NCI-H748 (cell line): ENCODE measurements around the gene CBR3.
A peak's percentile ranks its signal among the peaks of the same experiment; 100 is the strongest.
"Not testable (repeated sequence)": the region's sequence is repeated elsewhere in the genome, so short reads cannot be mapped to it uniquely, and the experiment has no call there.

ENCODE experiments used
- DNase-seq: peaks from one replicate; lab custom pipeline; 2025; ENCODE audit not compliant: unreplicated experiment; lab: John Stamatoyannopoulos, UW

Gene CBR3

DNA sequence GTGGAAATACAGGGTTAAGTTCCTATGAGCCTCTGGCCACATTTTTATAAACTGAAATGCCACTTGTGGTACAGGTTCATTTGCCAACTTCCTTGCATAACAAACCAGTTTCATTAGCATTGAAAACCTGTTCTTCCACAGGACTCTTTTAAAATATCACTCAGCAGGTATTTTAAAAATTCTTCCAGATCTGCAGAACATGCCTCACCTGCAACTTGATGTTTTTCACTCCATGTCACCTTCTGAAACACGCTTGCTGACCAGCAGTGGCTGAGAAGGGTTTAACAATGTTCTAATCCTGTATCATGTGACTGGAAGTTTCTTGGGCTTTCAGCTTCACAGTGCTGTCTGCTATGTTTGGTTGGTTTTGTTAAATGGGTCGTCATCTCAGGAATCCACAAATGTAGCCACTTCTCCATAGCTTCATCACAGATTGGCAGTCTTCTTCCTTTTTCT lies 17.6 kb upstream of the CBR3 start:
- DNase-seq, result no peak

DNA sequence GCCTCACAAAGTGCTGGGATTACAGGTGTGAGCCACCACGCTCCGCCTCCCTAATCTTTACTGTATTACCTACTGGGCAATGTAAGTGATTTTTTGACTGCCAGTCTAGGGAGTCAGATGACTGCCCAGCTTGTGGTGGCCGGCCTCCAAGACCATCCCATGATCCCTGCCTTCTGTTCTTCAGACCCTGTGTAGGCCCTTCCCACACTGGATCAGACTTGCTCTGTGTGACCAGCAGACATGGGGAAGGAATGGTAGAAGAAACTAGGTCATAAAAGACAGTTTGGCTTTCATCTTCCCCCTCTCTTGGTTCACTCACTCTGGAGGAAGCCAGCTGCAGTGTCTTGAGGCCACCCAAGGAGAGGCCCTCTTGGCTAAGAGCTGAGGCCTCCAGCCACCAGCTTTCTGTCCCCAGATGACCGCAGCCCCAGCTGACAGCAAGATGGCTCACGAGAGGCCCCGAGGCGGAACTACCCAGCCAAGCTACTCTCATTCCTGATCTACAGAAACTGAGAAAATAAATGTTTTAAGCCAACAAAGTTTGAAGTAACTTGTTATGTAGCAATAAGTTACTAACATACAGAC lies 14.5 kb upstream of the CBR3 start:
- DNase-seq, result no peak

DNA sequence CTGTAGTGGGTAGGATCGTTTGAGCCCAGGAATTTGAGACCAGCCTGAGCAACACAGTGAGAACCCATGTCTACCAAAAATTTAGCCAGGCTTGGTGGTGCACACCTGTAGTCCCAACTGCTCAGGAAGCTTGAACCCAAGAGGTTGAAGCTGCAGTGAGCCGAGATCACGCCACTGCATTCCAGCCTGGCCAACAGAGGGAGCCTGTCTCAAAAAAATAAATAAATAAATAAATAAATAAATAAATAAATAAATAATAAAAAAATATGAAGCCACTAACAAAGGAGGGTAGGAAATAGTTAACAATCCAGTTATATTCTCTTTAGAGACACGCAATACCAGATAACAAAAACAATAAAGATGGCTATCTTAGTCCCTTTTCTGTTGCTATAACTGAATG lies 11.9 kb upstream of the CBR3 start:
- no peak for DNase-seq

- no peak for DNase-seq
Measured at GRCh38 chr21:36124395-36124794, 10.5 kb upstream of the CBR3 start.

- DNase-seq, result peak; percentile 42
Measured at GRCh38 chr21:36125512-36126207, 9.2 kb upstream of the CBR3 start.

DNA sequence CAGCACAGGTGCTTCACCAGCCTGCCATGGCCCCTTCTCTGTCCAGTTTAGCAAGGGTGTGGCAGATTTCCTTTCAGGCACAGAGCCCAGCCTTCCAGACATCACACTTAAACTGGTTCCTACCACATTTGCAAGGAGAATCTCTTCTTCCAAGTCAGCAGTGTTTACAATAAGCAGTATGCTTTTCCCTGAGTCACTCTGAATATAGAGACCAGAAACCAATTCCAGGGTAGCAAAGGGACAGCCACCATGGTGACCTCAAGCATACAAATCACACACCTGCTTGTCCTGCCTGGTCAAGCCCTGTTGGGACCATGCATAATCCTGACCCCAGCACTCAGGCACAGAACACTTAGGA lies 8.7 kb upstream of the CBR3 start:
- no peak for DNase-seq

DNA sequence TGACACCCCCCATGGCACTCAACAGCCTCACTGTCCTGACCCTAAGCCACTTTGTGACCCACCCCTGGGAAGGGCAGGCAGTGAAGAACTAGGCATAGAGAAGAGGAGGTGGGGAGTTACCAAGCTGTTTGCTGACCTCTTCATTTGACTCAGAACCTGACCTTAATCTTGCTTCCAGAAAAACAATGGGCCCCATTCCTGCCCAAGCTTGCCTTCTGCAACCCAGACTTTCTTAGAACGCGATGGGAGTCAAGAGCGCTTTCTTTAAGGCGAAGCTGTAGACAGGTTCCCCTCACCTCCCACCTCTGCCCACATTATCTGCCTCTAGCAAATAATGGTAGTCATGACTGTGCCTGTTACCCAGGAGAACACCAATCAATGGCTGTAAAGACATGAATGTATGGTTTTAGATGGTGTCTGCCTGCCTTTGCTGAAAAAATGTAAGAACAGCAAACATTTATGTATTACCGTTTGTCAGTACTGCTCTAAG lies 8.2 kb upstream of the CBR3 start:
- DNase-seq, result no peak

GRCh38 chr21:36127250-36127904 lies 7.5 kb upstream of the CBR3 start:
- no peak for DNase-seq

- DNase-seq, result no peak
Measured at GRCh38 chr21:36127977-36128376, 6.9 kb upstream of the CBR3 start.

GRCh38 chr21:36129219-36129618 lies 5.7 kb upstream of the CBR3 start:
- no peak for DNase-seq

GRCh38 chr21:36130414-36130762 lies 4.5 kb upstream of the CBR3 start:
- DNase-seq, result not testable (repeated sequence)

DNA sequence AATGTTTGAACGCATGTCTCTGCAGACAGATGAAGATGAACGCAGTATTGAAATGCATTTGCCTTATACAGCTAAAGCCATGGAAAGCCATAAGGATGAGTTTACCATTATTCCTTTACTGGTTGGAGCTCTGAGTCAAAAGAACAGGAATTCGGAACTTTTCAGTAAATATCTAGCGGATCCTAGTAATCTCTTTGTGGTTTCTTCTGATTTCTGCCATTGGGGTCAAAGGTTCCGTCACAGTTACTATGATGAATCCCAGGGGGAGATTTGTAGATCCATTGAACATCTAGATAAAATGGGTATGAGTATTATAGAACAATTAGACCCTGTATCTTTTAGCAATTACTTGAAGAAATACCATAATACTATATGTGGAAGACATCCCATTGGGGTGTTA lies 4.0 kb upstream of the CBR3 start:
- DNase-seq, result not testable (repeated sequence)

- DNase-seq, result no peak
Measured at GRCh38 chr21:36132696-36133095, 2.2 kb upstream of the CBR3 start.

GRCh38 chr21:36135391-36136102 lies 668 bp downstream of the CBR3 start:
- DNase-seq, result peak; percentile 84

DNA sequence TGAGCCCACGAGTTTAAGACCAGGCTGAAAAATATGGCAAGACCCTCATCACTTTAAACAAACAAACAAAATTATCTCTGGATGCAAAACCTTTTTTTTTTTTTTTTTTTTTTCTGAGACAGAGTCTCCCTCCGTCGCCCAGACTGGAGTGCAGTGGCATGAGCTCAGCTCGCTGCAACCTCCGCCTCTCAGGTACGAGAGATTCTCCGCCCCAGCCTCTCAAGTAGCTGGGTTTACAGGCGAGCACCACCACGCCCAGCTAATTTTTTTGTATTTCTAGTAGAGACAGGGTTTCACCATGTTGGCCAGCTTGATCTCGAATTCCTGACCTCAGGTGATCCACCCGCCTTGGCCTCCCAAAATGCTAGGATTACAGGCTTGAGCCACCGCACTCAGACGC lies 4.9 kb downstream of the CBR3 start:
- not testable (repeated sequence) for DNase-seq

GRCh38 chr21:36141513-36141925 lies 6.6 kb downstream of the CBR3 start:
- peak; percentile 96 for DNase-seq

GRCh38 chr21:36144233-36144632 lies 9.4 kb downstream of the CBR3 start:
- DNase-seq, result not testable (repeated sequence)

DNA sequence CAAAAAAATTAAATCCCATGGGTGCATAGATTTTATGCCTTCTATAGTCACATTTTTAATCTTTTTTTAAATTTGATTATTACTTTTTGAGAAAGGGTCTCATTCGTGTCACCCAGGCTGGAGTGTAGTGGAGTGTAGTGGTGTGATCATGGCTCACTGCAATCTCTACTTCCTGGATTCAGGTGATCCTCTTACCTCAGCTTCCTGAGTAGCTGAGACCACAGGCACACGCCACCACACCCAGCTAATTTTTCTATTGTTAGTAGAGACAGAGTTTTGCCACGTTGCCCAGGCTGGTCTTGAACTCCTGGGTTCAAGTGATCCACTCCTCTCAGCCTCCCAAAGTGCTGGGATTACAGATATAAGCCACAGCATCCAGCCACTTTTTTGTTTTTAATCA lies 10.4 kb downstream of the CBR3 start:
- no peak for DNase-seq

DNA sequence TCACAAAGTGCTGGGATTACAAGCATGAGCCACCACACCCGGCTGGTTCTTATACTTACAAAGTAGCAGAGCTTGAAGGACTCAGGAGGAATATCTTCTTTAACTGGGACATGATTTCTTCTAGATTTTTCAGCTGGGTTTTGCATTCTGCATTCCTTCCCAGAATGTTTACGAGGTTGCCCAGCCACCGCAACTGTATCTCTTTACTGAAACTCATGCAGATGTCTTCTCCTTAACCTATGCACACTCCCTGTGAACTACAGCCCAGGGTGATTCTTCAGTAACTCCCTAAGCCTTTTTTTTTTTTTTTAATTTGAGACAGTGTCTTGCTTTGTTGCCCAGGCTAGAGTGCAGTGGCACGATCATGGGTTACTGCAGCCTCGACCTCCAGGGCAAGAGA lies 13.0 kb downstream of the CBR3 start:
- no peak for DNase-seq

GRCh38 chr21:36148886-36149285 lies 14.0 kb downstream of the CBR3 start:
- no peak for DNase-seq

DNA sequence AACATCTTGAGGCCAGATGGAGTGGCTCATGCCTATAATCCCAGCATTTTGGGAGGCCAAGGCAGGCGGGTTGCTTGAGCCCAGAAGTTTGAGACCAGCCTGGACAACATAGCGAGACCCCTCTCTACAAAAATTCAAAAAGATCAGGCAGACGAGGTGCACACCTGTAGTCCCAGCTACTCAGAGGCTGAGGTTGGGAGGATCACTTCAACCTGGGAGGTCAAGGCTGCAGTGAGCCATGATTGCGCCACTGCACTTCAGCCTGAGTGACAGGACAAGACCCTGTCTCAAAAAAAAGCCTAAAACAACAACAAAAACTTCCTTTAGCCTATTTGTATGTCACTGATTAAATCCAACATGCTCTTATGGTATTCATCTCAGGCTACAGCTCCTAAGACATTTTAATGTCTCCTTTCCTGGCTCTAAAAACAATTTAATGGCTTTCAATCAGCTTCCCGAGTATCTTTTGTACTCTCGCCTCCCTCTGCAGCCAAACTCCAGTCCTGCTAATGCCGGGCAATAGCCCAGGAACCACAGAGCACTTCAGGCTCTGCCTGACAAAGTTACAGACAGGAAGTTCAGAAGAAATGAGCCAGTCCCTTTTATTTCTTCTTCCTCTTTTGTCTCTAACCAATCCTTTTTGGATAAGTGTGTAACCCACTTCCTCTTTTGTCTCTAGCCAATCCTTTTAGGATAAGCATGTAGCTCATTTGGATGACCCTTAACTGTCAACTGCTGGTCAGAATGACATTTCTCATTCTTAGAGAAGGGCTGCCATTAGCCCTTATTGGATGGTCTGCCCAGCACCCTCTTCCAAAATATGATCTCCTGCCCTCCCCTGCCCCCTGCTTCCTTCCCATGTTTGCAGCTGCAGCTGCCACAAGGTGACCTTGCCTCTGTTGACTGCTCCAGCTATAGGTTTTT lies 15.2 kb downstream of the CBR3 start:
- DNase-seq, result no peak
